ENCODE data around the gene DBN1.

DBN1 gene

DNA sequence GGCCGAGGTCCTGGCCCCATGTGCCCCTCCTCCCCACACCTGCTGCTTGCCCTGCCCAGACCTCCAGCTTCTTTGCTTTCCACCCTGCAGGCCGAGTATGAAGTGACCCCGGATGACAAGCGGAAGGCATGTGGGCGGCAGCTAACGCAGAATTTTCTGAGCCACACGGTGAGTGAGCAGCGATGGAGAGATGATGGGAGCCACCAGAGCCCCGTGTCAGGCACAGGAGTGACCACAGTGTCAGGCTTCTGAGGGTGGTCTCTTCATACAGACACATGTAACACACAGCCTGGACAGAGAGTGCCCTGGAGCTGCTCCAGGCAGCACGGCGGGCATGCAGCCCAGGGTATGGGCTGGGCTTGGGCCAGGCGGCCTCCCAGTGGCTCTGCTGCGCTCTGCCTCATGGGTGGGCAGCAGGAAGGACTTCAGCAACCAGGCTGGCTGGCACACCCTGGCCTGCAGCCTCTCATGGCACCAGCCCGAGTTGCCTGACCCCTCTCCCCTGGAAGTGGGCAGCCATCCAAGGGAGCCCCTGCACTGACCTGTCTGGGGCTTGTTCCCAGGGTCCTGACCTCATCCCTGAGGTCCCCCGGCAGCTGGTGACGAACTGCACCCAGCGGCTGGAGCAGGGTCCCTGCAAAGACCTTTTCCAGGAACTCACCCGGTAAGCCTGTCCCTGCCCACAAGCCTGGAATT, 41.1 kb downstream of the DBN1 start:
- H3K4me3 ChIP-seq (ENCODE audit: low read depth, low read length), result no peak overlapping the region
- TF ChIP-seq MYC (IDR thresholded peaks at IDR 0.05; ENCODE audit: low read depth, low read length), result no peak
- no peak for DNase-seq (ENCODE audit: low read depth)

DNA sequence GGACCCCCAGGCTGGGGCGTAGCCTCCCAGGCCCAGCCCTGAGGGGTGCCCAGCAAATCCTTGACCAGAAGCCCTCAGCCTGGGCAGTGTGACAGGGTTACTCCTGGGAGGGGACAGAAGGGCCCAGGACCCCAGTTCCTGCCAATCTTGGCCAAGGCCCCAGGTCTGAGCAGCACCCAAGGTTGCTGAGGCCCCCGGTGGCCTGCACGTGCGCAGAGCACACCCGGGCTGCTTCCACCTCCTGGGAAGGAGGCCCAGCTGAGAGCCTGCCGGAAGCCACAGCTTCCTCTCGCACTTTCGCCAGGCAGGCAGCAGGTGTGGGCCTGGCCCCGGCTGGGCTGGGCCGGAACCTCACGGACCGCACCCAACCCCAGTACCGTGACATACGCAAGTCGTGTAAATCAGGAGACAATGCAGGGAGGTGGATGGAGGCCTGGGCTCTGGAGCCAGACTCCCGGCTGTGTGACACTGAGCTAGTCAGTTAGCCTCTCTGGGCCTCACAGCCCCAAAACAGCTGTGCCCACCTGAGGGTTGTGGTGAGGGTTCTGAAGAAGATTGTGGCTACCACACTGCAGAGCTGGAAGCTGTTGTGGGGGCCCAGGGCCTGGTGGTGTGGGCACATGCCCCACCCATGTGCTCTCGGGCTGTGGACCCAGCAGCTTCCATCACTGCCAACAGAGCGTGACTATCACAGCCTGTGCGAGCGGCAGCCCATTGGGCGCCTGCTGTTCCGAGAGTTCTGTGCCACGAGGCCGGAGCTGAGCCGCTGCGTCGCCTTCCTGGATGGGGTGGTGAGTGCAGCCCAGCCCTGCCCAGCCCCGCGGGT, 41.9 kb downstream of the DBN1 start:
- H3K4me3 ChIP-seq (ENCODE audit: low read depth, low read length), result no peak overlapping the region
- TF ChIP-seq MYC (IDR thresholded peaks at IDR 0.05; ENCODE audit: low read depth, low read length) (peak; percentile 41; the same call in 1 of the 2 replicates), POLR2A (IDR thresholded peaks at IDR 0.05; ENCODE audit: extremely low read depth, insufficient read length) (no peak)
- TF ChIP-seq, protein P1, sequence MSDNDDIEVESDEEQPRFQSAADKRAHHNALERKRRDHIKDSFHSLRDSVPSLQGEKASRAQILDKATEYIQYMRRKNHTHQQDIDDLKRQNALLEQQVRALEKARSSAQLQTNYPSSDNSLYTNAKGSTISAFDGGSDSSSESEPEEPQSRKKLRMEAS (IDR thresholded peaks at IDR 0.05; ENCODE audit: low read depth, low read length), result peak; percentile 78
- TF ChIP-seq, protein P2, sequence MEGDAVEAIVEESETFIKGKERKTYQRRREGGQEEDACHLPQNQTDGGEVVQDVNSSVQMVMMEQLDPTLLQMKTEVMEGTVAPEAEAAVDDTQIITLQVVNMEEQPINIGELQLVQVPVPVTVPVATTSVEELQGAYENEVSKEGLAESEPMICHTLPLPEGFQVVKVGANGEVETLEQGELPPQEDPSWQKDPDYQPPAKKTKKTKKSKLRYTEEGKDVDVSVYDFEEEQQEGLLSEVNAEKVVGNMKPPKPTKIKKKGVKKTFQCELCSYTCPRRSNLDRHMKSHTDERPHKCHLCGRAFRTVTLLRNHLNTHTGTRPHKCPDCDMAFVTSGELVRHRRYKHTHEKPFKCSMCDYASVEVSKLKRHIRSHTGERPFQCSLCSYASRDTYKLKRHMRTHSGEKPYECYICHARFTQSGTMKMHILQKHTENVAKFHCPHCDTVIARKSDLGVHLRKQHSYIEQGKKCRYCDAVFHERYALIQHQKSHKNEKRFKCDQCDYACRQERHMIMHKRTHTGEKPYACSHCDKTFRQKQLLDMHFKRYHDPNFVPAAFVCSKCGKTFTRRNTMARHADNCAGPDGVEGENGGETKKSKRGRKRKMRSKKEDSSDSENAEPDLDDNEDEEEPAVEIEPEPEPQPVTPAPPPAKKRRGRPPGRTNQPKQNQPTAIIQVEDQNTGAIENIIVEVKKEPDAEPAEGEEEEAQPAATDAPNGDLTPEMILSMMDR (IDR thresholded peaks at IDR 0.05; ENCODE audit: low read depth, low read length), result no peak
- DNase-seq (ENCODE audit: low read depth), result peak; percentile 31

DNA sequence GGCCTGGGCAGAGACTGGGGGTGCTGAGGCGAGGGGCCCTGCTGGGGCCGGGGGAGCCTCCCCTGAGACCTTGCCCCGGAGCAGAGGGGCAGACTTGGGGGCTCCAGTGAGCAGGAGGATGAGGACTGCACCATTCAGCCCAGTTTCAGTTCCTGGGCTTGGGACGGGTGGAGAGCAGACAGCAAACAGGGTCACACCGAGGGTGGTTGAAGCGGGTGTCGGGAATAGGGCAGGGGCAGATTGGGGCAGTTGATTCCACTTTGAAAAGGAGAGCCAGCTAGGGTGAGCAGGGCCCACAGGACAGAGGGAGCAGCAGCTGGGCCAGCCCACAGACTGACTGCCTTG, 42.5 kb downstream of the DBN1 start:
- no peak overlapping the region for H3K4me3 ChIP-seq (ENCODE audit: low read depth, low read length)
- DNase-seq (ENCODE audit: low read depth), result no peak
- TF ChIP-seq MYC (IDR thresholded peaks at IDR 0.05; ENCODE audit: low read depth, low read length), result no peak
- no peak for TF ChIP-seq POLR2A (IDR thresholded peaks at IDR 0.05; ENCODE audit: extremely low read depth, insufficient read length)
- TF ChIP-seq, protein P2 (IDR thresholded peaks at IDR 0.05; ENCODE audit: low read depth, low read length), result no peak
- TF ChIP-seq, protein P1 (IDR thresholded peaks at IDR 0.05; ENCODE audit: low read depth, low read length), result no peak

DNA sequence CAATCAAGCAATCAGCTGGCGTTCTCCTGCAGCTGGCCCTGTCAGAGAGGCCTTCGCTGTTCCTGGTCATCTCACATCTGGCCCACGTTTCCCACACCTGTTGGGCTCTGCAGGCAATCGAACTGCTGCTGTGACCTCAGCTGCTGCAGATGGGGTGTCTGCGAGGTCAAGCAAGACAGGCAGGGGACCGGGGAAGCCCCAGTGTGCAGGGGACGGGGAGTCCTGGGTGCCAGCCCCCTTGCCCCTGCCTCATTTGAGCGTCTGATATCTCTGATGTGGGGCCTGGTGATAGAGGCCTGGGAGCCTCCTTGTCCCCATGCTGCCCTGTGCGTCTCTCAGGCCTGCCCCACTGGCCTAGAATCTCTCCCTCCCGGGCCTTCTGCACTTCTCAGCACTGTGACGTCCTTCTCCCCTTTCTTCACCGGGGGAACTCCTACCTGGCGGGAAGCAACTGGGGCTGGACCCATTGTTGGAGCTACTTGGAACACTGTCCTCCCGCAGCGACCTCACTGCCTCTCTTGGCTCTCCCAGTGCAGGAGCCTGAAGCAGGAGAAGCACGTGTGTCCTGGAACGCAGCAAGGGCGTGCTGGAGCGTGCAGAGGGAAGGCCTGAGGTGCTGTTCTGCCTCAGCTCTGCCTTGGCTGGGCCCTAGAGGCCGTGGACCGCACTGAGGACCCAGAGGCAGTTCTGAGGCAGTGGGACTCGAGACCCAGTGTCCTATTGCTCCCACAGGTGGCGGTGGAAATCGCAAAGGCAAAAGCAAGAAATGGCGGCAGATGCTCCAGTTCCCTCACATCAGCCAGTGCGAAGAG, 43.1 kb downstream of the DBN1 start:
- TF ChIP-seq, protein P1 (IDR thresholded peaks at IDR 0.05; ENCODE audit: low read depth, low read length), result no peak
- TF ChIP-seq POLR2A (IDR thresholded peaks at IDR 0.05; ENCODE audit: extremely low read depth, insufficient read length) (no peak), MYC (IDR thresholded peaks at IDR 0.05; ENCODE audit: low read depth, low read length) (no peak)
- TF ChIP-seq, protein P2 (IDR thresholded peaks at IDR 0.05; ENCODE audit: low read depth, low read length), result no peak
- H3K4me3 ChIP-seq (ENCODE audit: low read depth, low read length), result peak overlapping the region; percentile 55
- DNase-seq (ENCODE audit: low read depth), result no peak

DNA sequence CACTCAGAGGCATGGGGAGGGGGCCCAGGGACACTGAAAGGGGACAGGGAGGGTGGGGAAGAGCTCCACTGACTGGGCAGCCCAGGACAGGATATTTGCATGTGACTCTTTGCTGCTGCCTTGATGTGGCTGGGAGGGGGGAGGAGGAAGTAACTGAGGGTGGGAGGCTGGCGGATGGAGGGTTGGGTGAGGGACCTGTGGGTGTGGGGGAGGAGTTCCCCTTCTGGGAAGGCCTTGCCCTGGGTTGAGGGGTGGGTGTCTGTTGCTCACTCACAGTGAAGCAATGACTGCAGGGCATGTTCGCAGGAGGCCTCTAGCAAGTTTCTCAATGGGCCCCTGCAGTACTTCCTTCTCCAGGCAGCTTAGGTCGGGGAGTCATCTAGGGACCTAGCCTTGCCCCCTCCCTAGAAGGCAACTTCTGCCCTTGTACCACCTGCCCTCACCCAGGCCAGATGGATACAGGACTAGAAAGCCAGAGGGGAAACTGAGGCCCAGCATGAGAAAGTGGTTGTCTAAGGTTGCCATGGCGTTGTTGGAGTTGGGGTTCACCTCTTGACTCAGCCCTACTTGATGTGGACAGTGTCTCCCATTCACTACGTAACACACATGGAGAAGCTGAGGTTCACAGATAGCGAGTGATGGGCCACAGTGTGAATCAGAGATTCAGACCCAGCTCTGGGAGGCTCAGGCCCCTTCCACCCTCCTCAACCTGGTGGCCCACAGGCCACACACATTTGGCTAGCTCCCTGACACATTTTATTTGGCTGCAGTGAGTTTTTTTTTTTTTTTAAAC, 44.0 kb downstream of the DBN1 start:
- TF ChIP-seq MYC (IDR thresholded peaks at IDR 0.05; ENCODE audit: low read depth, low read length) (peak; percentile 76), POLR2A (IDR thresholded peaks at IDR 0.05; ENCODE audit: extremely low read depth, insufficient read length) (no peak)
- TF ChIP-seq, protein P2 (IDR thresholded peaks at IDR 0.05; ENCODE audit: low read depth, low read length), result no peak
- TF ChIP-seq, protein P1 (IDR thresholded peaks at IDR 0.05; ENCODE audit: low read depth, low read length), result peak; percentile 82
- H3K4me3 ChIP-seq (ENCODE audit: low read depth, low read length), result peak overlapping the region; percentile 96
- peak; percentile 99 for DNase-seq (ENCODE audit: low read depth)
